ENCODE results near the gene MEI4. TPM values are rescaled to one million over a fixed set of nuclear protein-coding genes. Genes with fewer than 3 reads are reported as not detected.
A peak's percentile ranks its signal among the peaks of the same experiment; 100 is the strongest.
"Not testable (repeated sequence)": the region's sequence is repeated elsewhere in the genome, so short reads cannot be mapped to it uniquely, and the experiment has no call there.

Gene MEI4
- total RNA-seq, 1 donor from 2014 or later, result not detected

GRCh38 chr6:77633993-77634715 lies 18.7 kb upstream of the MEI4 start:
- Mint-ChIP-seq H3K9me3 (ENCODE audit: low read depth) (no peaks in the 10 kb centered on the region), H3K4me3 (ENCODE audit: unreplicated experiment) (no peak overlapping the region)
- TF ChIP-seq CTCF (IDR thresholded peaks at IDR 0.05), result no peak

GRCh38 chr6:77638129-77638830 lies 14.6 kb upstream of the MEI4 start:
- TF ChIP-seq CTCF (IDR thresholded peaks at IDR 0.05), result no peak
- H3K36me3 Mint-ChIP-seq (ENCODE audit: low read depth), result no peaks in the 10 kb centered on the region
- peaks cover 6% of the 10 kb centered on the region for H3K27me3 Mint-ChIP-seq (ENCODE audit: low read depth)
- no peak for DNase-seq (ENCODE audit: low spot score)
- no peak overlapping the region for H3K4me3 Mint-ChIP-seq (ENCODE audit: unreplicated experiment)
- no peak overlapping the region for H3K27ac Mint-ChIP-seq (ENCODE audit: unreplicated experiment)
- no peaks in the 10 kb centered on the region for H3K9me3 Mint-ChIP-seq (ENCODE audit: low read depth)
- peaks cover 8% of the 10 kb centered on the region for H3K4me1 Mint-ChIP-seq (ENCODE audit: low read depth)

More at GRCh38 chr6:77633993-77634715, 18.7 kb upstream of the MEI4 start:
- DNase-seq (ENCODE audit: low spot score), result no peak
- Mint-ChIP-seq H3K4me1 (ENCODE audit: low read depth) (peaks cover 8% of the 10 kb centered on the region), H3K36me3 (ENCODE audit: low read depth) (no peaks in the 10 kb centered on the region), H3K27ac (ENCODE audit: unreplicated experiment) (no peak overlapping the region), H3K27me3 (ENCODE audit: low read depth) (peaks cover 4% of the 10 kb centered on the region)

- no peaks in the 10 kb centered on the region for H3K9me3 Mint-ChIP-seq (ENCODE audit: low read depth)
Measured at GRCh38 chr6:77644102-77644705, 8.6 kb upstream of the MEI4 start.

GRCh38 chr6:77650098-77650663 lies 2.7 kb upstream of the MEI4 start:
- Mint-ChIP-seq H3K27me3 (ENCODE audit: low read depth) (peaks cover 19% of the 10 kb centered on the region), H3K4me1 (ENCODE audit: low read depth) (no peaks in the 10 kb centered on the region), H3K27ac (ENCODE audit: unreplicated experiment) (no peak overlapping the region), H3K9me3 (ENCODE audit: low read depth) (no peaks in the 10 kb centered on the region), H3K36me3 (ENCODE audit: low read depth) (no peaks in the 10 kb centered on the region), H3K4me3 (ENCODE audit: unreplicated experiment) (peak overlapping the region; percentile 42)
- DNase-seq (ENCODE audit: low spot score), result peak; percentile 71
- TF ChIP-seq CTCF (IDR thresholded peaks at IDR 0.05), result peak; percentile 21

More at GRCh38 chr6:77644102-77644705, 8.6 kb upstream of the MEI4 start:
- Mint-ChIP-seq H3K36me3 (ENCODE audit: low read depth) (no peaks in the 10 kb centered on the region), H3K27ac (ENCODE audit: unreplicated experiment) (no peak overlapping the region), H3K27me3 (ENCODE audit: low read depth) (peaks cover 27% of the 10 kb centered on the region), H3K4me3 (ENCODE audit: unreplicated experiment) (no peak overlapping the region), H3K4me1 (ENCODE audit: low read depth) (no peaks in the 10 kb centered on the region)
- no peak for TF ChIP-seq CTCF (IDR thresholded peaks at IDR 0.05)
- DNase-seq (ENCODE audit: low spot score), result no peak

GRCh38 chr6:77653816-77654215 lies 977 bp downstream of the MEI4 start:
- no peak overlapping the region for H3K4me3 Mint-ChIP-seq (ENCODE audit: unreplicated experiment)
- H3K36me3 Mint-ChIP-seq (ENCODE audit: low read depth), result no peaks in the 10 kb centered on the region
- no peaks in the 10 kb centered on the region for H3K4me1 Mint-ChIP-seq (ENCODE audit: low read depth)
- H3K27ac Mint-ChIP-seq (ENCODE audit: unreplicated experiment), result no peak overlapping the region
- no peak for DNase-seq (ENCODE audit: low spot score)
- peaks cover 15% of the 10 kb centered on the region for H3K27me3 Mint-ChIP-seq (ENCODE audit: low read depth)
- no peak for TF ChIP-seq CTCF (IDR thresholded peaks at IDR 0.05)
- H3K9me3 Mint-ChIP-seq (ENCODE audit: low read depth), result no peaks in the 10 kb centered on the region

GRCh38 chr6:77655035-77655434 lies 2.2 kb downstream of the MEI4 start:
- H3K36me3 Mint-ChIP-seq (ENCODE audit: low read depth); H3K4me3 Mint-ChIP-seq (ENCODE audit: unreplicated experiment); H3K4me1 Mint-ChIP-seq (ENCODE audit: low read depth); H3K27ac Mint-ChIP-seq (ENCODE audit: unreplicated experiment); H3K9me3 Mint-ChIP-seq (ENCODE audit: low read depth); DNase-seq (ENCODE audit: low spot score): not testable (repeated sequence)
- H3K27me3 Mint-ChIP-seq (ENCODE audit: low read depth), result peaks cover 10% of the 10 kb centered on the region

Data from chondrocyte (in vitro differentiated cells).